Prostate gland (tissue), 2 donors: ENCODE results near the gene LIN9.

Source experiments
- POLR2A ChIP-seq: fragments of 450-650 bp; IDR thresholded peaks from one replicate; pipeline ENCODE4 v1.6.1; 2016; ENCODE audit warnings: antibody characterized with exemption, mild to moderate bottlenecking
- TF ChIP-seq, protein P1 (sequence below), 4 experiments: fragments of 200-600 bp in 2 of 4; fragments of 450-650 bp in 2 of 4; sonication (generic) in 2 of 4; IDR thresholded peaks; 1 replicate in 3 of 4; 2 replicates in 1 of 4; pipeline ENCODE4 v1.5.1; 2016 to 2019; ENCODE audit warnings: antibody characterized with exemption in 4 of 4, mild to moderate bottlenecking in 2 of 4, moderate library complexity in 2 of 4

DNA sequence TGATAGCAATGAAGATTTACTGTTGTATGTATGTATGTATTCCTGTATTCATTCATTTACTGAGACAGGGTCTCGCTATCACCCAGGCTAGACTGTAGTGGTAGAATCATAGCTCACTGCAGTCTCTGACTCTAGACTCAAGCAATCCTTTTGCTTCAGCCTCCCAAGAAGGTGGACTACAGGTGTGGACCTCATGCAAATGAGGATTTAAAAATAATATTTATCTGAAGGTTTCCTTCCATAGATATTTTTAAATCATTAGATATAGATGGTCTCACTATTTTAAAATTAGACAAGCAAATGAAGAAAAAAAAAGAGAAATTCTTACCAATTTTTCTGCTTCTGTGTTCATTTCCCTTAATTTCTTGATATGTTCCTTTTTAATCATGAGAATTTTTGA is 58.5 kb downstream of the LIN9 start:
- no peak for TF ChIP-seq POLR2A
- TF ChIP-seq, protein P1, sequence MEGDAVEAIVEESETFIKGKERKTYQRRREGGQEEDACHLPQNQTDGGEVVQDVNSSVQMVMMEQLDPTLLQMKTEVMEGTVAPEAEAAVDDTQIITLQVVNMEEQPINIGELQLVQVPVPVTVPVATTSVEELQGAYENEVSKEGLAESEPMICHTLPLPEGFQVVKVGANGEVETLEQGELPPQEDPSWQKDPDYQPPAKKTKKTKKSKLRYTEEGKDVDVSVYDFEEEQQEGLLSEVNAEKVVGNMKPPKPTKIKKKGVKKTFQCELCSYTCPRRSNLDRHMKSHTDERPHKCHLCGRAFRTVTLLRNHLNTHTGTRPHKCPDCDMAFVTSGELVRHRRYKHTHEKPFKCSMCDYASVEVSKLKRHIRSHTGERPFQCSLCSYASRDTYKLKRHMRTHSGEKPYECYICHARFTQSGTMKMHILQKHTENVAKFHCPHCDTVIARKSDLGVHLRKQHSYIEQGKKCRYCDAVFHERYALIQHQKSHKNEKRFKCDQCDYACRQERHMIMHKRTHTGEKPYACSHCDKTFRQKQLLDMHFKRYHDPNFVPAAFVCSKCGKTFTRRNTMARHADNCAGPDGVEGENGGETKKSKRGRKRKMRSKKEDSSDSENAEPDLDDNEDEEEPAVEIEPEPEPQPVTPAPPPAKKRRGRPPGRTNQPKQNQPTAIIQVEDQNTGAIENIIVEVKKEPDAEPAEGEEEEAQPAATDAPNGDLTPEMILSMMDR (IDR thresholded peaks at IDR 0.05) = no peak
